ENCODE results near the gene C1orf52.

- TF ChIP-seq CTCF (conservative IDR thresholded peaks at IDR 0.05) (no peak), ZFX (IDR thresholded peaks at IDR 0.05) (no peak)
These were observed 58.8 kb downstream of the C1orf52 start, which contains the start of gene SYDE2 for GRCh38 chr1:85200463-85201339.

All from C4-2B (cell line).